Liver (tissue), 9 donors: Measurements from ENCODE around the gene KRT75. TPM values are rescaled to one million over a fixed set of nuclear protein-coding genes. Genes with fewer than 3 reads are reported as not detected.
"Not testable (repeated sequence)": the region's sequence is repeated elsewhere in the genome, so short reads cannot be mapped to it uniquely, and the experiment has no call there.

ENCODE experiments used
- DNase-seq: peaks from one replicate; pipeline ENCODE4 v3.0.0-alpha.2; 2017; ENCODE audit warnings: low spot score
- H3K27ac ChIP-seq, 2 donors: one replicate each; pipeline ENCODE4 v1.7.0; 2013; ENCODE audit warnings: inconsistent platforms in 2 of 2, low read length in 2 of 2, control low read depth in 1 of 2, low read depth in 1 of 2, mild to moderate bottlenecking in 1 of 2
- H3K27me3 ChIP-seq, 4 donors: one replicate each; pipeline versions ENCODE4 v1.6.1 to v1.7.0; 2013; ENCODE audit warnings: low read length in 3 of 4, inconsistent platforms in 1 of 4, mild to moderate bottlenecking in 1 of 4, moderate library complexity in 1 of 4; ENCODE audit not compliant: control insufficient read depth in 4 of 4, insufficient read depth in 4 of 4
- H3K36me3 ChIP-seq, 4 donors: one replicate each; pipeline versions ENCODE4 v1.6.1 to v1.7.0; 2013; ENCODE audit warnings: low read length in 3 of 4, mild to moderate bottlenecking in 3 of 4, low read depth in 1 of 4, moderate library complexity in 1 of 4; ENCODE audit not compliant: control insufficient read depth in 4 of 4, insufficient read depth in 3 of 4
- H3K4me1 ChIP-seq, 4 donors: one replicate each; pipeline versions ENCODE4 v1.6.1 to v1.7.0; 2013; ENCODE audit warnings: low read length in 3 of 4, mild to moderate bottlenecking in 3 of 4, moderate library complexity in 1 of 4; ENCODE audit not compliant: control insufficient read depth in 4 of 4, insufficient read depth in 4 of 4
- H3K4me3 ChIP-seq, 3 donors: one replicate each; pipeline versions ENCODE4 v1.6.1 to v1.7.0; 2013; ENCODE audit warnings: low read length in 3 of 3, control low read depth in 1 of 3, low read depth in 1 of 3, mild to moderate bottlenecking in 1 of 3
- H3K9ac ChIP-seq, 2 donors: one replicate each; pipeline ENCODE4 v1.7.0; 2013; ENCODE audit warnings: low read length in 2 of 2, mild to moderate bottlenecking in 2 of 2, moderate library complexity in 2 of 2, control low read depth in 1 of 2, low read depth in 1 of 2
- H3K9me3 ChIP-seq, 4 donors: one replicate each; pipeline versions ENCODE4 v1.6.1 to v1.7.0; 2013; ENCODE audit warnings: low read length in 3 of 4; ENCODE audit not compliant: control insufficient read depth in 4 of 4
- EGR1 ChIP-seq, 2 donors: IDR thresholded peaks; 2 replicates each; pipeline ENCODE4 v1.6.1; 2016 to 2018; ENCODE audit warnings: antibody characterized with exemption in 2 of 2, low read depth in 2 of 2
- FOXA1 ChIP-seq: IDR thresholded peaks from 2 replicates; pipeline ENCODE4 v1.6.1; 2016; ENCODE audit warnings: antibody characterized with exemption
- FOXA2 ChIP-seq: IDR thresholded peaks from 2 replicates; pipeline ENCODE4 v1.6.1; 2016; ENCODE audit warnings: antibody characterized with exemption
- GABPA ChIP-seq, 2 donors: IDR thresholded peaks in 1 of 2; conservative IDR thresholded peaks in 1 of 2; 2 replicates each; pipeline ENCODE4 v1.6.1; 2016; ENCODE audit warnings: antibody characterized with exemption in 2 of 2, mild to moderate bottlenecking in 1 of 2, moderate library complexity in 1 of 2
- HNF4A ChIP-seq, 2 donors: conservative IDR thresholded peaks; 2 replicates each; pipeline ENCODE4 v1.6.1; 2016; ENCODE audit warnings: antibody characterized with exemption in 2 of 2, mild to moderate bottlenecking in 2 of 2
- HNF4G ChIP-seq: IDR thresholded peaks from 2 replicates; pipeline ENCODE4 v1.6.1; 2016; ENCODE audit warnings: antibody characterized with exemption
- JUND ChIP-seq, 2 donors: IDR thresholded peaks; 2 replicates each; pipeline ENCODE4 v1.6.1; 2016; ENCODE audit warnings: antibody characterized with exemption in 2 of 2
- NR2F2 ChIP-seq: IDR thresholded peaks from 2 replicates; pipeline ENCODE4 v1.6.1; 2016; ENCODE audit warnings: antibody characterized with exemption
- REST ChIP-seq: IDR thresholded peaks from 2 replicates; pipeline ENCODE4 v1.6.1; 2016; ENCODE audit warnings: antibody characterized with exemption, mild to moderate bottlenecking
- RXRA ChIP-seq, 2 donors: IDR thresholded peaks; 2 replicates each; pipeline ENCODE4 v1.6.1; 2017 to 2018; ENCODE audit warnings: antibody characterized with exemption in 2 of 2, mild to moderate bottlenecking in 1 of 2
- SP1 ChIP-seq: IDR thresholded peaks from 2 replicates; pipeline ENCODE4 v1.6.1; 2018; ENCODE audit warnings: antibody characterized with exemption, mild to moderate bottlenecking
- YY1 ChIP-seq: IDR thresholded peaks from 2 replicates; pipeline ENCODE4 v1.6.1; 2016; ENCODE audit warnings: antibody characterized with exemption, mild to moderate bottlenecking
- ZBTB33 ChIP-seq: IDR thresholded peaks from 2 replicates; pipeline ENCODE4 v1.6.1; 2016; ENCODE audit warnings: antibody characterized with exemption
- WGBS: extraction: QIAGEN DNeasy Blood & Tissue Kit; methylation state at CpG from one replicate; pipeline ENCODE4 v1.1.7; 2013; 5-methylcytosine and 5-hydroxymethylcytosine counted together
- polyA plus RNA-seq, 2 donors: library from polyadenylated mRNA; stranded (reverse) in 1 of 2; unstranded in 1 of 2; fragments of 200-250 nt in 1 of 2; fragments of >200 nt in 1 of 2; fragmentation: Nextera tagmentation in 1 of 2; extraction: Ambion mirVana in 1 of 2; gene quantifications; one replicate each; pipeline versions ENCODE4 v1.2.1 to v1.2.3, GENCODE V29; 2013 to 2015
- total RNA-seq, 2 donors: library from RNA; depleted of rRNA; stranded (reverse); fragments of >200 nt; gene quantifications; one replicate each; pipeline ENCODE4 v1.2.3, GENCODE V29; 2014
- TF ChIP-seq, protein P1 (sequence below): IDR thresholded peaks from 2 replicates; pipeline ENCODE4 v1.6.1; 2016; ENCODE audit warnings: antibody characterized with exemption
- donor health status: healthy.
- donor health status: healthy.
- donor health status: healthy.
- donor health status: healthy.
- donor health status: healthy.

The KRT75 gene
- total and polyA plus RNA-seq, 4 donors: not detected

- Histone ChIP-seq H3K36me3 (no peaks in the 10 kb centered on the region), H3K27ac (no peak overlapping the region), H3K9me3 (no peaks in the 10 kb centered on the region), H3K4me3 (no peak overlapping the region), H3K9ac (no peak overlapping the region), H3K27me3 (peaks cover 0 to 2% (median 0%) of the 10 kb centered on the region in 4 donors), H3K4me1 (no peaks in the 10 kb centered on the region)
- TF ChIP-seq FOXA1: no peak
- no peak for TF ChIP-seq FOXA2
- TF ChIP-seq NR2F2: no peak
- no peak for TF ChIP-seq GABPA (IDR thresholded peaks at IDR 0.05 in 1 of 2, conservative IDR thresholded peaks at IDR 0.05 in 1 of 2)
- no peak for TF ChIP-seq ZBTB33
- TF ChIP-seq REST: no peak
- no peak for TF ChIP-seq YY1
- TF ChIP-seq EGR1 (IDR thresholded peaks at IDR 0.05; ENCODE audit: low read depth in 2 of 2): no peak
- TF ChIP-seq RXRA (IDR thresholded peaks at IDR 0.05): no peak
- no peak for TF ChIP-seq HNF4G
- no peak for TF ChIP-seq JUND (IDR thresholded peaks at IDR 0.05)
- TF ChIP-seq, protein P1, sequence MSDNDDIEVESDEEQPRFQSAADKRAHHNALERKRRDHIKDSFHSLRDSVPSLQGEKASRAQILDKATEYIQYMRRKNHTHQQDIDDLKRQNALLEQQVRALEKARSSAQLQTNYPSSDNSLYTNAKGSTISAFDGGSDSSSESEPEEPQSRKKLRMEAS: no peak
- TF ChIP-seq SP1: no peak
- DNase-seq: no peak
- 51% methylated on average over 3 of the region's 3 CpGs for WGBS
Observed at GRCh38 chr12:52448228-52448627, 14.1 kb upstream of the KRT75 start.

- not testable (repeated sequence) for H3K9me3 ChIP-seq, H3K27me3 ChIP-seq, H3K36me3 ChIP-seq, H3K4me1 ChIP-seq, H3K27ac ChIP-seq, H3K4me3 ChIP-seq, H3K9ac ChIP-seq, DNase-seq
- 93% methylated on average over 11 of the region's 11 CpGs for WGBS
Observed at GRCh38 chr12:52447196-52447595, 13.0 kb upstream of the KRT75 start.

DNA sequence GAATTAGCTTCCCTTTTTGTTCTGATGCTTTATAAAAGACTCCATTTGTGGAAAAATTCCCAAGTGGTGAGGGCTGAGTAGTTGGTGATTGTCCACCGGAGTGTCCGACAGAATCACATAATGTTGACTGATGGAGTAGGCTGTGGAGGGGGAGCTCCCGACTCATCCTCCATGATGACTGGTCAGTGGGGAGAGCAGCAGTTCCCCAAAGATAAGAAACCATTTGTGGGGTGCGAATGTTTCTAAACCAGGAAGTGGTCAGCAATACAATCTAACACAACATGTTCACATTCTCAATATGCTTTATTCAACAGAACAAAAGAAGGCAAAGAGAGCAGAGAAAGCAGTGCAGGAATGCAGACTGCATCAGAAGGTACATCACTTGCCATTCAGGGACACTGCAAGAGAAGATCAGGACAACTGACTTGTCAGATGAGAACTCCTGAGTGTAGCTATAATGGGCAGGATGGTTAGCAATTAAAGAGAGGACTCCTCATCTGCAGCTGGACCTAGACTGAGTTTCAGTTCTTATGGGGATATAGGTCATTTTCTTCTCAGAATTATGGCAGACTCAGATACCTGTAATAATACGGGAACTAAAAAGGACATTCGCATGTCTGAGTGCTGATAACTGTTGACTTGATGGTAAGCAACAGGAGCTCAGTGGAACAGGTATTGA, 12.3 kb upstream of the KRT75 start:
- no peak for DNase-seq
- Histone ChIP-seq H3K9me3 (no peaks in the 10 kb centered on the region), H3K36me3 (no peaks in the 10 kb centered on the region), H3K27me3 (peaks cover 0 to 2% (median 0%) of the 10 kb centered on the region in 4 donors), H3K27ac (no peak overlapping the region), H3K9ac (no peak overlapping the region), H3K4me1 (no peaks in the 10 kb centered on the region), H3K4me3 (no peak overlapping the region)
- WGBS: 87% methylated on average over 6 of the region's 6 CpGs
- no peak for TF ChIP-seq REST
- no peak for TF ChIP-seq GABPA (IDR thresholded peaks at IDR 0.05 in 1 of 2, conservative IDR thresholded peaks at IDR 0.05 in 1 of 2)
- TF ChIP-seq SP1: no peak
- no peak for TF ChIP-seq ZBTB33
- TF ChIP-seq FOXA1: no peak
- no peak for TF ChIP-seq EGR1 (IDR thresholded peaks at IDR 0.05; ENCODE audit: low read depth in 2 of 2)
- TF ChIP-seq, protein P1: no peak
- TF ChIP-seq YY1: no peak
- TF ChIP-seq NR2F2: no peak
- no peak for TF ChIP-seq HNF4G
- no peak for TF ChIP-seq HNF4A (conservative IDR thresholded peaks at IDR 0.05)
- TF ChIP-seq FOXA2: no peak
